A549 (cell line): ENCODE results near the gene KCNMA1. TPM values are rescaled to one million over a fixed set of nuclear protein-coding genes. Genes with fewer than 3 reads are reported as not detected.

Source experiments
- ATAC-seq, 2 experiments: fragments of 200-7000 bp in 1 of 2; fragments of >200 bp in 1 of 2; cut with Nextera tagmentation in 1 of 2; cut with Tn5 transposase in 1 of 2; 3 replicates each; pipeline versions ENCODE4 v1.8.0 to v1.9.1; 2018 to 2020; ENCODE audit warnings: mild to moderate bottlenecking in 1 of 2, moderate library complexity in 1 of 2
- CTCF ChIA-PET: fragments of 300-600 bp; sonication (Branson Sonifier 250); formaldehyde crosslinking; extraction: SDS; loops from one replicate; lab custom pipeline; 2021; ENCODE audit warnings: antibody characterized with exemption, inconsistent platforms; lab: Yijun Ruan, JAX
- POLR2A ChIA-PET: fragments of 350-600 bp; formaldehyde crosslinking; extraction: SDS; loops from one replicate; lab custom pipeline; 2021; ENCODE audit warnings: antibody characterized with exemption, inconsistent platforms; lab: Yijun Ruan, JAX
- DNase-seq, 2 experiments: peaks; one replicate each; pipeline versions ENCODE4 v3.0.0 to v3.0.0-alpha.2; 2011 to 2016; ENCODE audit warnings: low read depth in 1 of 2, low spot score in 1 of 2
- FAIRE-seq: peaks from 2 replicates; lab custom pipeline; 2011; peaks lifted over from hg19 to GRCh38; lab: Jason Lieb, UNC
- H3K27ac ChIP-seq, 2 experiments: fragments of >200 bp; sonication (Bioruptor Twin); formaldehyde crosslinking; 3 replicates each; pipeline ENCODE4 v1.5.1; 2016 to 2017
- H3K4me1 ChIP-seq: fragments of >200 bp; sonication (Bioruptor Twin); formaldehyde crosslinking; 3 replicates; pipeline ENCODE4 v1.6.1; 2016
- H3K4me2 ChIP-seq: fragments of >200 bp; sonication (Bioruptor Twin); formaldehyde crosslinking; 3 replicates; pipeline ENCODE4 v1.6.1; 2016
- H3K4me3 ChIP-seq: fragments of >200 bp; sonication (Bioruptor Twin); formaldehyde crosslinking; 3 replicates; pipeline ENCODE4 v1.5.1; 2016
- H3K9me3 ChIP-seq: fragments of >200 bp; sonication (Bioruptor Twin); formaldehyde crosslinking; 3 replicates; pipeline ENCODE4 v1.6.1; 2016
- CBX2 ChIP-seq: fragments of 200-600 bp; sonication (generic); IDR thresholded peaks from 2 replicates; pipeline ENCODE4 v1.6.1; 2016; ENCODE audit warnings: low read depth, mild to moderate bottlenecking, borderline replicate concordance
- CBX8 ChIP-seq: fragments of 200-600 bp; sonication (generic); IDR thresholded peaks from 2 replicates; pipeline ENCODE4 v1.6.1; 2016
- CHD2 ChIP-seq: fragments of 150-350 bp; IDR thresholded peaks from 2 replicates; pipeline ENCODE4 v1.6.1; 2014; ENCODE audit warnings: low read length; ENCODE audit not compliant: partially characterized antibody
- EHMT2 ChIP-seq: fragments of 200-600 bp; sonication (generic); IDR thresholded peaks from 2 replicates; pipeline ENCODE4 v1.6.1; 2016; ENCODE audit warnings: antibody characterized with exemption, low read depth, mild to moderate bottlenecking, moderate library complexity
- FOXS1 ChIP-seq: fragments of 250-450 bp; sonication (Bioruptor Pico); IDR thresholded peaks from 2 replicates; pipeline ENCODE4 v1.5.0; 2020; ENCODE audit warnings: mild to moderate bottlenecking, moderate library complexity
- HOXB13 ChIP-seq: fragments of 250-450 bp; sonication (Bioruptor Pico); IDR thresholded peaks from 2 replicates; pipeline ENCODE4 v1.5.0; 2020; ENCODE audit warnings: low read depth, mild to moderate bottlenecking, moderate library complexity
- JUN ChIP-seq, 2 experiments: fragments of >200 bp; sonication (Bioruptor Twin); formaldehyde crosslinking; IDR thresholded peaks; 2 replicates in 1 of 2; 3 replicates in 1 of 2; pipeline ENCODE4 v1.6.1; 2016 to 2017
- KDM1A ChIP-seq: fragments of 200-600 bp; sonication (generic); IDR thresholded peaks from 2 replicates; pipeline ENCODE4 v1.6.1; 2016; ENCODE audit warnings: low read depth, mild to moderate bottlenecking
- MAFK ChIP-seq: fragments of 450-650 bp; IDR thresholded peaks from 2 replicates; pipeline ENCODE4 v1.6.1; 2014; ENCODE audit not compliant: partially characterized antibody
- NFE2L2 ChIP-seq: fragments of 150-350 bp; conservative IDR thresholded peaks from 2 replicates; pipeline ENCODE4 v1.6.1; 2014; ENCODE audit warnings: low read length
- PHF8 ChIP-seq: fragments of 200-600 bp; sonication (generic); IDR thresholded peaks from 2 replicates; pipeline ENCODE4 v1.6.1; 2016; ENCODE audit warnings: low read depth, mild to moderate bottlenecking, antibody characterized with exemption, moderate library complexity, borderline replicate concordance
- POLR2A ChIP-seq: IDR thresholded peaks from 2 replicates; pipeline ENCODE4 v1.6.1; 2012; ENCODE audit warnings: mild to moderate bottlenecking, low read length
- POLR2AphosphoS2 ChIP-seq: conservative IDR thresholded peaks from 2 replicates; pipeline ENCODE4 v1.6.1; 2012; ENCODE audit warnings: low read length, improper control_type of control experiment, inconsistent platforms
- RNF2 ChIP-seq: fragments of 200-600 bp; sonication (generic); IDR thresholded peaks from 2 replicates; pipeline ENCODE4 v1.6.1; 2016; ENCODE audit warnings: low read depth, mild to moderate bottlenecking, antibody characterized with exemption, moderate library complexity, borderline replicate concordance
- SREBF2 ChIP-seq: fragments of 450-650 bp; IDR thresholded peaks from 2 replicates; pipeline ENCODE4 v1.6.1; 2014; ENCODE audit warnings: mild to moderate bottlenecking, moderate library complexity
- TP53 ChIP-seq: fragments of 250-450 bp; sonication (Bioruptor Pico); IDR thresholded peaks from 2 replicates; pipeline ENCODE4 v1.5.0; 2021; ENCODE audit warnings: mild to moderate bottlenecking, moderate library complexity
- WGBS: methylation state at CpG from one replicate; pipeline ENCODE4 v1.1.6; 2017; ENCODE audit errors: missing lambda C conversion rate; 5-methylcytosine and 5-hydroxymethylcytosine counted together
- polyA plus RNA-seq, 4 experiments: library from polyadenylated mRNA; depleted of rRNA in 3 of 4; stranded (reverse); fragments of >200 nt; fragmentation: RNase III in 1 of 4; extraction: RNeasy Plus Mini Kit Qiagen cat#74134 plus additional on column Dnase treatment in 1 of 4; gene quantifications; 2 replicates in 3 of 4; 3 replicates in 1 of 4; pipeline ENCODE4 v1.2.3, GENCODE V29; 2011 to 2017
- TF ChIP-seq, protein P1 (sequence below): IDR thresholded peaks from 2 replicates; pipeline ENCODE4 v1.6.1; 2012; ENCODE audit warnings: low read depth, borderline replicate concordance
- TF ChIP-seq, protein P2 (sequence below): fragments of >200 bp; sonication (Bioruptor Twin); formaldehyde crosslinking; IDR thresholded peaks from 3 replicates; pipeline ENCODE4 v1.6.1; 2016
- TF ChIP-seq, protein P3 (sequence below): IDR thresholded peaks from 2 replicates; pipeline ENCODE4 v1.6.1; 2012

KCNMA1 gene
- polyA plus RNA-seq, 2 of the 4 experiments (the other 2 are of a cell fraction): 14.9 to 30.6 TPM

DNA sequence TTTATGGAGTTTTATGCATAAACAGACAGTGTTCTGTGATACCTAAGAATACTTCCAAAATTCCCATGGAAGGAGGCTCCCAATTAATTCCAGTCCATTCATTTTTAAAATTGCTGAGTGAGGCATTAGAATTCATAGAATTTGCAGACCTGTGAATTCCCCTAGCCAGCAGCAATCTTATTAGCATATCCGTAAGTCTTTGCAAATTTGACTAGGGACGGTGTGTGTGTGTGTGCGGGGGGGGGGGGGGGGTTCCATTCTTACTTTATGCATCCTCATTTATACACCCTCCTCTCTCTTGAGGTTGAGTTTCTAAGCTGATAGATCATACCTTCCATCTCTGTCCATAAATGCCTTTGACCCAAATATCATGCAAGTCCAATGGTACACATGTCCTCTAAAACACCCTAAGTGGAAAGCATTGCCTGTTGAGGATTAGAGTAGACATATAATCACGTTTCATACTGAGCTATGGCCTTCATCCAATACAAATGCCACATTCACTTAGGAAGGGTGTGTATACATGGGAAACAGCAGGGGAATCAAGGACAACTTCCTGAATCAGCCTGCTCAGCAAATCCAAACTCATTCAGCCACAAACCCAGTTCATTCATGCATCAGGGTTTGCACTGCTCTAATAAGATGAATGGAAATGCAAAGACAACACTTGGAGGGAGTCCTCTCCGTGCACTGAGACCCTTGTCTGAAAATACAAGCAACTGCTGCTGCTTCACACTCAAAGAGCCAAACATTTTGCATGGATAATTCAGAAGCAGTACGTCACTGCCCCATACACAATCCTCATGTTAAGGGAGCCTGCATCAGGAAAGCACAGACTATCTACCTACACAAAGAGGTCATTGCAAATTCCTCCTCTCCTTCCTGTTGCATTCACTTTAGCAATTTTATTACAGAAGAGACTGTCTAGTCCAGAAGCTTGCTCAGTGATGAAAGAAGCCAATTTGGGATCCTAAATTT, 350.8 kb downstream of the KCNMA1 start:
- POLR2A ChIA-PET: no interaction called here
- no peak for DNase-seq
- peak overlapping the region; percentile 9 to 31; a peak in 3 of 6 replicates for H3K27ac ChIP-seq
- TF ChIP-seq, protein P1, sequence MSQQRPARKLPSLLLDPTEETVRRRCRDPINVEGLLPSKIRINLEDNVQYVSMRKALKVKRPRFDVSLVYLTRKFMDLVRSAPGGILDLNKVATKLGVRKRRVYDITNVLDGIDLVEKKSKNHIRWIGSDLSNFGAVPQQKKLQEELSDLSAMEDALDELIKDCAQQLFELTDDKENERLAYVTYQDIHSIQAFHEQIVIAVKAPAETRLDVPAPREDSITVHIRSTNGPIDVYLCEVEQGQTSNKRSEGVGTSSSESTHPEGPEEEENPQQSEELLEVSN: no peak
- TF ChIP-seq KDM1A (no peak), MAFK (peak; percentile 51), HOXB13 (CRISPR knock-in tag) (no peak), PHF8 (no peak), CBX8 (no peak)
- TF ChIP-seq, all 56 proteins: peak for 1
- CTCF ChIA-PET: interaction anchor here (0.8 to 2.2 kb wide), 5 partner anchors 11 to 121 kb away, joined by 3 to 6 read pairs (median 3); no protein-coding TSS in a partner anchor
- Histone ChIP-seq H3K4me2 (peak overlapping the region; percentile 26; the same call in 2 of the 3 replicates), H3K4me3 (no peak overlapping the region), H3K4me1 (peaks cover 46% of the 10 kb centered on the region), H3K9me3 (no peaks in the 10 kb centered on the region)
- FAIRE-seq (no peak), ATAC-seq (no peak)
- WGBS: 82% methylated on average over 6 of the region's 6 CpGs

DNA sequence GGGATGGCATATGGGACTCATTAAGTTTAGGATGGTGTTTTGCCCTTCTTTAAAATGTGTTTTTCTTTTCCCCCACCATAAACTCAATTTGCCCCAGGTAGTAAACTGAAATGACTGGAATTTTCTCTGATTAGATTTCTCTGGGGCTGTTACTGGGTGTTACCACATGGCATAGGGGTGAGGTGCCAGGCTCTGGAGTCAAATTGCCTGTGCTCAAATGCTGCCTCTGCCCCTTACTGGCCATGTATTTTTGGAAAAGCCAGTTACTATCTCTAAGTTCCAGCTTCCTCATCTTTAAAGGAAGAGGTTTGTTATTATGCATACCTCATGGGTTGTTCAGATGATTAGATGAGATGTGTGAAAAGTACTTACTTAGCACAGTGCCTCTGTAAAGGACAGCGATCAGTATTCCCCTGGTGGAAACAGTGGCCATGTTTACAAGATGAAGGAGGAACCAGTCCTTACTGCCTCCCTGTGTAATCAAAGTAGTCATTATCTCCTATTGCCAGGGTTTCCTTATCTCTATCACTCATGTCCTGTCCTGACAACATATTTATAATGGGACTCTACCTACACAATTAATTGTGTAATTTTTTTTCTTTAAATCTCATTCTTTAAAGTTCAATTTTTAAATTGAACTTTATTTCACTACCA, 352.0 kb downstream of the KCNMA1 start:
- peaks cover 34% of the 10 kb centered on the region for H3K4me1 ChIP-seq
- FAIRE-seq: no peak

DNA sequence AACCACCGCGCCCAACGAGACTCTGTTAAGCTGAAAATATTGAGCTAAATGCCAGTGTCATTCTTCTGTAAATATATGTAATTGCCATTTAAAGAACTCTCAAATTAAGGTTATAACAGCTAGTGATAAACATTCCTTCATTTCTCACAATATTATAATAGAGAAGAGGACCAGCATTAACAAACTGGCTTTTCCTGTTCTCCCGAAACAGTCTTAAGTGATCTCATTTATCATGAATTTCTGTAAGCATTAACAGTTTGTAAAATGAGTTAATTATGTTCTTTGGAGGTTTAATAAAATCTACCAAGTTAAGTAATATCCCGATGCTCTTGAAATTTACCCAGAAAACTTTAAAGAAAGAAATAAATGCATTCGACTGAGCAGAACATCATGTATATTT, 352.8 kb downstream of the KCNMA1 start:
- DNase-seq (no peak), ATAC-seq (no peak), FAIRE-seq (no peak)
- ChIA-PET CTCF (interaction anchor here (1.2 kb wide), 2 partner anchors 9 to 18 kb away, joined by 3 to 5 read pairs; no protein-coding TSS in a partner anchor), POLR2A (no interaction called here)
- no peak overlapping the region for H3K27ac ChIP-seq
- H3K4me3 ChIP-seq: no peak overlapping the region
- H3K9me3 ChIP-seq: 0 out of 3 replicates have a peak, but pooled peaks cover 3% of the 10 kb centered on the region
- peaks cover 26% of the 10 kb centered on the region for H3K4me1 ChIP-seq
- H3K4me2 ChIP-seq: no peak overlapping the region
- WGBS: 94% methylated on average over 6 of the region's 6 CpGs
- TF ChIP-seq CBX2: no peak
- TF ChIP-seq, protein P2, sequence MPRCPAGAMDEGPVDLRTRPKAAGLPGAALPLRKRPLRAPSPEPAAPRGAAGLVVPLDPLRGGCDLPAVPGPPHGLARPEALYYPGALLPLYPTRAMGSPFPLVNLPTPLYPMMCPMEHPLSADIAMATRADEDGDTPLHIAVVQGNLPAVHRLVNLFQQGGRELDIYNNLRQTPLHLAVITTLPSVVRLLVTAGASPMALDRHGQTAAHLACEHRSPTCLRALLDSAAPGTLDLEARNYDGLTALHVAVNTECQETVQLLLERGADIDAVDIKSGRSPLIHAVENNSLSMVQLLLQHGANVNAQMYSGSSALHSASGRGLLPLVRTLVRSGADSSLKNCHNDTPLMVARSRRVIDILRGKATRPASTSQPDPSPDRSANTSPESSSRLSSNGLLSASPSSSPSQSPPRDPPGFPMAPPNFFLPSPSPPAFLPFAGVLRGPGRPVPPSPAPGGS: no peak
- no peak for TF ChIP-seq EHMT2
- no peak for TF ChIP-seq POLR2AphosphoS2

More for the DNA sequence above, 352.0 kb downstream of the KCNMA1 start:
- CTCF ChIA-PET: no interaction called here
- TF ChIP-seq SREBF2 (no peak), PHF8 (no peak), HOXB13 (CRISPR knock-in tag) (no peak), NFE2L2 (no peak), RNF2 (no peak), CHD2 (no peak), POLR2A (no peak), CBX2 (no peak), JUN (IDR thresholded peaks at IDR 0.05) (no peak), TP53 (CRISPR knock-in tag) (no peak), FOXS1 (CRISPR knock-in tag) (no peak)
- TF ChIP-seq, protein P2: no peak
- TF ChIP-seq, protein P3, sequence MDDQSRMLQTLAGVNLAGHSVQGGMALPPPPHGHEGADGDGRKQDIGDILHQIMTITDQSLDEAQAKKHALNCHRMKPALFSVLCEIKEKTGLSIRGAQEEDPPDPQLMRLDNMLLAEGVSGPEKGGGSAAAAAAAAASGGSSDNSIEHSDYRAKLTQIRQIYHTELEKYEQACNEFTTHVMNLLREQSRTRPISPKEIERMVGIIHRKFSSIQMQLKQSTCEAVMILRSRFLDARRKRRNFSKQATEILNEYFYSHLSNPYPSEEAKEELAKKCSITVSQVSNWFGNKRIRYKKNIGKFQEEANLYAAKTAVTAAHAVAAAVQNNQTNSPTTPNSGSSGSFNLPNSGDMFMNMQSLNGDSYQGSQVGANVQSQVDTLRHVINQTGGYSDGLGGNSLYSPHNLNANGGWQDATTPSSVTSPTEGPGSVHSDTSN: no peak
- TF ChIP-seq, all 56 proteins: peak for 0
- Histone ChIP-seq H3K4me3 (no peak overlapping the region), H3K27ac (no peak overlapping the region), H3K4me2 (no peak overlapping the region), H3K9me3 (no peaks in the 10 kb centered on the region)
- ATAC-seq: no peak
- no peak for DNase-seq
- POLR2A ChIA-PET: no interaction called here
- 96% methylated on average over 1 of the region's 1 CpG for WGBS
